GM23338 (cell line): ENCODE measurements around the gene MRPL52.

Experiments used
- CREB1 ChIP-seq: fragments of 250-450 bp; sonication (Bioruptor Pico); IDR thresholded peaks from 2 replicates; pipeline ENCODE4 v1.5.0; 2020; ENCODE audit warnings: low read depth, mild to moderate bottlenecking, moderate library complexity
- CTCF ChIP-seq, 2 experiments: fragments of 200-600 bp in 1 of 2; sonication (generic) in 1 of 2; conservative IDR thresholded peaks; 2 replicates each; pipeline versions ENCODE4 v1.5.1 to v1.6.1; 2016 to 2017; ENCODE audit warnings: antibody characterized with exemption in 2 of 2, low read depth in 2 of 2, mild to moderate bottlenecking in 2 of 2, moderate library complexity in 1 of 2
- ETS1 ChIP-seq: IDR thresholded peaks from 2 replicates; pipeline ENCODE4 v1.6.1; 2016; ENCODE audit warnings: antibody characterized with exemption
- EZH2 ChIP-seq: fragments of 200-600 bp; sonication (generic); IDR thresholded peaks from one replicate; pipeline ENCODE4 v1.8.0; 2017; ENCODE audit warnings: antibody characterized with exemption, mild to moderate bottlenecking, low read depth; ENCODE audit not compliant: unreplicated experiment
- EZH2phosphoT487 ChIP-seq: fragments of 200-600 bp; sonication (generic); IDR thresholded peaks from one replicate; pipeline ENCODE4 v1.8.1; 2018; ENCODE audit warnings: antibody characterized with exemption; ENCODE audit not compliant: unreplicated experiment
- JUNB ChIP-seq: IDR thresholded peaks from one replicate; pipeline ENCODE4 v1.6.1; 2016; ENCODE audit warnings: antibody characterized with exemption; ENCODE audit not compliant: unreplicated experiment
- NANOG ChIP-seq: IDR thresholded peaks from 2 replicates; pipeline ENCODE4 v1.6.1; 2016; ENCODE audit warnings: antibody characterized with exemption, borderline replicate concordance
- POLR2AphosphoS5 ChIP-seq: IDR thresholded peaks from 2 replicates; pipeline ENCODE4 v1.6.1; 2016; ENCODE audit warnings: antibody characterized with exemption, low read depth
- REST ChIP-seq: IDR thresholded peaks from one replicate; pipeline ENCODE4 v1.6.1; 2018; ENCODE audit warnings: antibody characterized with exemption; ENCODE audit not compliant: unreplicated experiment
- ZNF331 ChIP-seq: fragments of 250-450 bp; sonication (Bioruptor Pico); IDR thresholded peaks from 2 replicates; pipeline ENCODE4 v1.5.0; 2020; ENCODE audit warnings: low read depth, mild to moderate bottlenecking, moderate library complexity
- TF ChIP-seq, protein P1 (sequence below): fragments of 250-450 bp; sonication (Bioruptor Pico); IDR thresholded peaks from 2 replicates; pipeline ENCODE4 v1.5.0; 2020; ENCODE audit warnings: mild to moderate bottlenecking, moderate library complexity

DNA sequence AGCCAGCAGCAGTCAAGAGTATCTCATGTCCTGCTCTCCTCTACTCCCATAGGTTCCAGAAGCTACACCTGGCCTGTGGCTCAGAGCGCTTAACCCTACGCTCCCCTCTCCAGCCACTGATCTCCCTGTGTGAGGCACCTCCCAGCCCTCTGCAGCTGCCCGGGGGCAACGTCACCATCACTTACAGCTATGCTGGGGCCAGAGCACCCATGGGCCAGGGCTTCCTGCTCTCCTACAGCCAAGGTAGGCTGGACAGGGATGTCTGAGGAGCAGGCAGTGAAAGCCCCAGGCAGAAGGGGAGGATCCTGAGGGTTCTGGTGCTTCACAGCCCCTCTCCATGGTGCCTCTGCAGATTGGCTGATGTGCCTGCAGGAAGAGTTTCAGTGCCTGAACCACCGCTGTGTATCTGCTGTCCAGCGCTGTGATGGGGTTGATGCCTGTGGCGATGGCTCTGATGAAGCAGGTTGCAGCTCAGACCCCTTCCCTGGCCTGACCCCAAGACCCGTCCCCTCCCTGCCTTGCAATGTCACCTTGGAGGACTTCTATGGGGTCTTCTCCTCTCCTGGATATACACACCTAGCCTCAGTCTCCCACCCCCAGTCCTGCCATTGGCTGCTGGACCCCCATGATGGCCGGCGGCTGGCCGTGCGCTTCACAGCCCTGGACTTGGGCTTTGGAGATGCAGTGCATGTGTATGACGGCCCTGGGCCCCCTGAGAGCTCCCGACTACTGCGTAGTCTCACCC lies 45.5 kb downstream of the MRPL52 start:
- TF ChIP-seq CTCF (conservative IDR thresholded peaks at IDR 0.05; ENCODE audit: low read depth in 2 of 2) (no peak), POLR2AphosphoS5 (no peak), ETS1 (no peak), EZH2 (no peak), NANOG (no peak), REST (no peak), JUNB (no peak), EZH2phosphoT487 (no peak), CREB1 (CRISPR knock-in tag) (no peak), ZNF331 (CRISPR knock-in tag) (no peak)
- TF ChIP-seq, protein P1, sequence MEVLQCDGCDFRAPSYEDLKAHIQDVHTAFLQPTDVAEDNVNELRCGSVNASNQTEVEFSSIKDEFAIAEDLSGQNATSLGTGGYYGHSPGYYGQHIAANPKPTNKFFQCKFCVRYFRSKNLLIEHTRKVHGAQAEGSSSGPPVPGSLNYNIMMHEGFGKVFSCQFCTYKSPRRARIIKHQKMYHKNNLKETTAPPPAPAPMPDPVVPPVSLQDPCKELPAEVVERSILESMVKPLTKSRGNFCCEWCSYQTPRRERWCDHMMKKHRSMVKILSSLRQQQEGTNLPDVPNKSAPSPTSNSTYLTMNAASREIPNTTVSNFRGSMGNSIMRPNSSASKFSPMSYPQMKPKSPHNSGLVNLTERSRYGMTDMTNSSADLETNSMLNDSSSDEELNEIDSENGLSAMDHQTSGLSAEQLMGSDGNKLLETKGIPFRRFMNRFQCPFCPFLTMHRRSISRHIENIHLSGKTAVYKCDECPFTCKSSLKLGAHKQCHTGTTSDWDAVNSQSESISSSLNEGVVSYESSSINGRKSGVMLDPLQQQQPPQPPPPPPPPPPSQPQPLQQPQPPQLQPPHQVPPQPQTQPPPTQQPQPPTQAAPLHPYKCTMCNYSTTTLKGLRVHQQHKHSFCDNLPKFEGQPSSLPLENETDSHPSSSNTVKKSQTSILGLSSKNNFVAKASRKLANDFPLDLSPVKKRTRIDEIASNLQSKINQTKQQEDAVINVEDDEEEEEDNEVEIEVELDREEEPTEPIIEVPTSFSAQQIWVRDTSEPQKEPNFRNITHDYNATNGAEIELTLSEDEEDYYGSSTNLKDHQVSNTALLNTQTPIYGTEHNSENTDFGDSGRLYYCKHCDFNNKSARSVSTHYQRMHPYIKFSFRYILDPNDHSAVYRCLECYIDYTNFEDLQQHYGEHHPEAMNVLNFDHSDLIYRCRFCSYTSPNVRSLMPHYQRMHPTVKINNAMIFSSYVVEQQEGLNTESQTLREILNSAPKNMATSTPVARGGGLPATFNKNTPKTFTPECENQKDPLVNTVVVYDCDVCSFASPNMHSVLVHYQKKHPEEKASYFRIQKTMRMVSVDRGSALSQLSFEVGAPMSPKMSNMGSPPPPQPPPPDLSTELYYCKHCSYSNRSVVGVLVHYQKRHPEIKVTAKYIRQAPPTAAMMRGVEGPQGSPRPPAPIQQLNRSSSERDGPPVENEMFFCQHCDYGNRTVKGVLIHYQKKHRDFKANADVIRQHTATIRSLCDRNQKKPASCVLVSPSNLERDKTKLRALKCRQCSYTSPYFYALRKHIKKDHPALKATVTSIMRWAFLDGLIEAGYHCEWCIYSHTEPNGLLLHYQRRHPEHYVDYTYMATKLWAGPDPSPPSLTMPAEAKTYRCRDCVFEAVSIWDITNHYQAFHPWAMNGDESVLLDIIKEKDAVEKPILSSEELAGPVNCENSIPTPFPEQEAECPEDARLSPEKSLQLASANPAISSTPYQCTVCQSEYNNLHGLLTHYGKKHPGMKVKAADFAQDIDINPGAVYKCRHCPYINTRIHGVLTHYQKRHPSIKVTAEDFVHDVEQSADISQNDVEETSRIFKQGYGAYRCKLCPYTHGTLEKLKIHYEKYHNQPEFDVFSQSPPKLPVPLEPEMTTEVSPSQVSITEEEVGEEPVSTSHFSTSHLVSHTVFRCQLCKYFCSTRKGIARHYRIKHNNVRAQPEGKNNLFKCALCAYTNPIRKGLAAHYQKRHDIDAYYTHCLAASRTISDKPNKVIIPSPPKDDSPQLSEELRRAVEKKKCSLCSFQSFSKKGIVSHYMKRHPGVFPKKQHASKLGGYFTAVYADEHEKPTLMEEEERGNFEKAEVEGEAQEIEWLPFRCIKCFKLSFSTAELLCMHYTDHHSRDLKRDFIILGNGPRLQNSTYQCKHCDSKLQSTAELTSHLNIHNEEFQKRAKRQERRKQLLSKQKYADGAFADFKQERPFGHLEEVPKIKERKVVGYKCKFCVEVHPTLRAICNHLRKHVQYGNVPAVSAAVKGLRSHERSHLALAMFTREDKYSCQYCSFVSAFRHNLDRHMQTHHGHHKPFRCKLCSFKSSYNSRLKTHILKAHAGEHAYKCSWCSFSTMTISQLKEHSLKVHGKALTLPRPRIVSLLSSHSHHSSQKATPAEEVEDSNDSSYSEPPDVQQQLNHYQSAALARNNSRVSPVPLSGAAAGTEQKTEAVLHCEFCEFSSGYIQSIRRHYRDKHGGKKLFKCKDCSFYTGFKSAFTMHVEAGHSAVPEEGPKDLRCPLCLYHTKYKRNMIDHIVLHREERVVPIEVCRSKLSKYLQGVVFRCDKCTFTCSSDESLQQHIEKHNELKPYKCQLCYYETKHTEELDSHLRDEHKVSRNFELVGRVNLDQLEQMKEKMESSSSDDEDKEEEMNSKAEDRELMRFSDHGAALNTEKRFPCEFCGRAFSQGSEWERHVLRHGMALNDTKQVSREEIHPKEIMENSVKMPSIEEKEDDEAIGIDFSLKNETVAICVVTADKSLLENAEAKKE (CRISPR knock-in tag) = no peak
